GM12878 (cell line): Measurements from ENCODE around the gene MDN1. TPM values are rescaled to one million over a fixed set of nuclear protein-coding genes. Genes with fewer than 3 reads are reported as not detected.

Experiments used
- ATAC-seq: fragments of 200-7000 bp; cut with Tn5 transposase; 3 replicates; pipeline ENCODE4 v1.9.1; 2020; ENCODE audit warnings: mild to moderate bottlenecking, moderate library complexity
- BruUV-seq: library from RNA; stranded (reverse); fragments of 400-500 nt; replicated peaks from 2 replicates; lab custom pipeline; 2021; lab: Mats Ljungman, UMichigan
- CTCF ChIA-PET: fragments of 300-600 bp; sonication (Branson Sonifier 250); formaldehyde crosslinking; extraction: SDS; loops from one replicate; lab custom pipeline; 2021; ENCODE audit warnings: inconsistent platforms; lab: Yijun Ruan, JAX
- POLR2A ChIA-PET: fragments of 350-600 bp; formaldehyde crosslinking; extraction: SDS; loops from one replicate; lab custom pipeline; 2021; ENCODE audit warnings: inconsistent platforms; lab: Charles Lee
- RAD21 ChIA-PET: fragments of 300-600 bp; sonication (Branson Sonifier 250); formaldehyde crosslinking; loops from one replicate; lab custom pipeline; 2023; ENCODE audit warnings: antibody characterized with exemption; ENCODE audit not compliant: unreplicated experiment; lab: Charles Lee
- SMC1A ChIA-PET: fragments of 300-600 bp; sonication (Branson Sonifier 250); formaldehyde crosslinking; loops from one replicate; lab custom pipeline; 2023; ENCODE audit not compliant: unreplicated experiment, uncharacterized antibody; lab: Charles Lee
- DNase-seq: peaks from one replicate; pipeline ENCODE4 v3.0.0-alpha.2; 2011; ENCODE audit warnings: low read depth, low spot score
- FAIRE-seq: peaks from 3 replicates; lab custom pipeline; 2011; peaks lifted over from hg19 to GRCh38; lab: Jason Lieb, UNC
- H2AFZ ChIP-seq: 2 replicates; pipeline ENCODE4 v1.6.0; 2011; ENCODE audit warnings: low read depth, low read length, control low read depth; ENCODE audit not compliant: control insufficient read depth
- H3K27ac ChIP-seq: 2 replicates; pipeline ENCODE4 v1.5.1; 2011; ENCODE audit warnings: control low read depth; ENCODE audit not compliant: control insufficient read depth, insufficient read depth
- H3K27me3 ChIP-seq, 2 experiments: replicated peaks in 1 of 2; 2 replicates each; pipeline versions ENCODE4 v1.6.0 to v1.6.1; 2011; ENCODE audit warnings: low read length in 1 of 2; ENCODE audit not compliant: control insufficient read depth in 2 of 2, insufficient read depth in 2 of 2
- H3K36me3 ChIP-seq, 2 experiments: 2 replicates each; pipeline ENCODE4 v1.5.1; 2011; ENCODE audit warnings: low read length in 1 of 2; ENCODE audit not compliant: control insufficient read depth in 2 of 2, insufficient read depth in 2 of 2
- H3K4me1 ChIP-seq: 2 replicates; pipeline ENCODE4 v1.6.1; 2011; ENCODE audit warnings: mild to moderate bottlenecking, low read length, moderate library complexity, mixed read lengths; ENCODE audit not compliant: control insufficient read depth, insufficient read depth
- H3K4me2 ChIP-seq: 2 replicates; pipeline ENCODE4 v1.6.0; 2011; ENCODE audit warnings: control low read depth; ENCODE audit not compliant: control insufficient read depth, insufficient read depth
- H3K4me3 ChIP-seq: fragments of 200-600 bp; sonication (generic); 2 replicates; pipeline ENCODE4 v1.5.1; 2016
- H3K79me2 ChIP-seq: 2 replicates; pipeline ENCODE4 v1.6.0; 2011; ENCODE audit warnings: low read length; ENCODE audit not compliant: control insufficient read depth, insufficient read depth
- H3K9ac ChIP-seq: 2 replicates; pipeline ENCODE4 v1.8.0; 2011; ENCODE audit warnings: low read length, control low read depth, mixed read lengths; ENCODE audit not compliant: control insufficient read depth, insufficient read depth
- H3K9me3 ChIP-seq: replicated peaks from 3 replicates; pipeline ENCODE4 v1.5.1; 2011; ENCODE audit warnings: mild to moderate bottlenecking, low read length; ENCODE audit not compliant: control insufficient read depth, insufficient read depth
- H4K20me1 ChIP-seq: 2 replicates; pipeline ENCODE4 v1.6.0; 2011; ENCODE audit not compliant: control insufficient read depth, insufficient read depth
- CREB1 ChIP-seq: IDR thresholded peaks from 2 replicates; pipeline ENCODE4 v1.6.1; 2012; ENCODE audit warnings: low read depth, mild to moderate bottlenecking, inconsistent platforms
- KAT2A ChIP-seq: conservative IDR thresholded peaks from 2 replicates; pipeline ENCODE4 v1.6.1; 2011; ENCODE audit warnings: low read depth, low read length; ENCODE audit not compliant: control insufficient read depth
- KLF5 ChIP-seq: fragments of 450-650 bp; IDR thresholded peaks from 2 replicates; pipeline ENCODE4 v1.6.1; 2014; ENCODE audit warnings: mild to moderate bottlenecking; ENCODE audit not compliant: partially characterized antibody
- NR2F1 ChIP-seq: fragments of 450-650 bp; conservative IDR thresholded peaks from 2 replicates; pipeline ENCODE4 v1.6.1; 2017; ENCODE audit warnings: mild to moderate bottlenecking
- SMAD1 ChIP-seq: fragments of 450-650 bp; IDR thresholded peaks from 2 replicates; pipeline ENCODE4 v1.6.1; 2018; ENCODE audit warnings: mild to moderate bottlenecking, low read depth; ENCODE audit not compliant: partially characterized antibody
- SUPT20H ChIP-seq: IDR thresholded peaks from 2 replicates; pipeline ENCODE4 v1.6.1; 2011; ENCODE audit warnings: low read depth, mild to moderate bottlenecking, low read length, moderate library complexity, borderline replicate concordance; ENCODE audit not compliant: control insufficient read depth
- SUZ12 ChIP-seq: fragments of 200-600 bp; sonication (generic); IDR thresholded peaks from one replicate; pipeline ENCODE4 v1.6.1; 2018; ENCODE audit warnings: antibody characterized with exemption, mild to moderate bottlenecking; ENCODE audit not compliant: unreplicated experiment
- TBL1XR1 ChIP-seq: IDR thresholded peaks from 2 replicates; pipeline ENCODE4 v1.6.1; 2012; ENCODE audit warnings: low read depth, low read length, improper control_type of control experiment
- ZBED1 ChIP-seq: IDR thresholded peaks from 2 replicates; pipeline ENCODE4 v1.6.1; 2016; ENCODE audit warnings: borderline replicate concordance
- WGBS: methylation state at CpG from one replicate; pipeline ENCODE4 v1.1.6; 2016; ENCODE audit warnings: low lambda C conversion rate; ENCODE audit not compliant: insufficient replicate concordance, insufficient coverage; ENCODE audit errors: missing lambda C conversion rate; 5-methylcytosine and 5-hydroxymethylcytosine counted together
- in situ Hi-C: fragments of 300-500 bp; cut with MboI; formaldehyde crosslinking; loops from 9 replicates; pipeline ENCODE4 v1.14.3; 2018; ENCODE audit warnings: mixed read lengths
- intact Hi-C: fragments of 100-400 bp; cut with micrococcal nuclease; formaldehyde crosslinking; loops from one replicate; pipeline ENCODE4 v1.14.2; 2022; ENCODE audit not compliant: unreplicated experiment
- polyA plus RNA-seq, 11 experiments: library from polyadenylated mRNA; depleted of rRNA in 4 of 11; unstranded in 6 of 11; stranded (reverse) in 5 of 11; fragments of >200 nt; fragmentation: Nextera tagmentation in 4 of 11; fragmentation: Illumina TruSeq in 1 of 11; extraction: Ambion mirVana in 4 of 11; extraction: Trizol in 1 of 11; gene quantifications; 1 replicate in 1 of 11; 2 replicates in 10 of 11; pipeline versions ENCODE4 v1.2.1 to v1.2.3, GENCODE V29; 2011 to 2016; ENCODE audit warnings: inconsistent platforms in 2 of 11, missing spikeins in 2 of 11, low read depth in 1 of 11
- total RNA-seq, 4 experiments: library from RNA; depleted of rRNA in 3 of 4; stranded (reverse); fragments of >200 nt in 3 of 4; fragmentation: Illumina TruSeq in 1 of 4; extraction: Trizol in 1 of 4; gene quantifications; 2 replicates each; pipeline versions ENCODE4 v1.2.1 to v1.2.3, GENCODE V29; 2013 to 2021
- TF ChIP-seq, protein P1 (sequence below): IDR thresholded peaks from 2 replicates; pipeline ENCODE4 v1.6.1; 2012; ENCODE audit warnings: mild to moderate bottlenecking, low read depth, low read length
- TF ChIP-seq, protein P2 (sequence below): fragments of 450-650 bp; IDR thresholded peaks from 2 replicates; pipeline ENCODE4 v1.6.1; 2017; ENCODE audit warnings: borderline replicate concordance

MDN1 gene
- total and polyA plus RNA-seq, 10 of the 15 experiments (the other 5 are each of a cell fraction or from before 2014, with no cell fraction given), result 14.3 to 50.1 (median 22.1) TPM

DNA sequence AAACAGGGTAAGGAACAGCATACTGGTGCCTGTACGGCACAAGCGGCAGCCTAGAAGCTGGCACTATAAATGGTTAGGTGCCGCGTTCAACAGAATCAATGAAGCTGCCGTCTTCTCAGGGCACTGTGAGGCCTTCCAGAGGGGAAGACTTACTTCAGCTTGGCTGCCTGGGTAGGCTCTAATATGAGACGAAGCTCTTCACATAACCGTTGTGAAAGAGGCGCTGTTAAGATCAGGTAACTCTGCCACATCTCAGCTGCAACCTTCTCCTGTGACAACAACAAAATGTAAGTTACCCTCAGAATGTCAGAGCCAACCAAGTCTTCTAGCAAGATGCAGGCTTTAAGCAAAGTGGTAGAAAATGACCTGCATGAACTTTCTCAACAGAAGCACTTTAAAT is 169.0 kb downstream of the MDN1 start (continued):
- TF ChIP-seq, protein P1, sequence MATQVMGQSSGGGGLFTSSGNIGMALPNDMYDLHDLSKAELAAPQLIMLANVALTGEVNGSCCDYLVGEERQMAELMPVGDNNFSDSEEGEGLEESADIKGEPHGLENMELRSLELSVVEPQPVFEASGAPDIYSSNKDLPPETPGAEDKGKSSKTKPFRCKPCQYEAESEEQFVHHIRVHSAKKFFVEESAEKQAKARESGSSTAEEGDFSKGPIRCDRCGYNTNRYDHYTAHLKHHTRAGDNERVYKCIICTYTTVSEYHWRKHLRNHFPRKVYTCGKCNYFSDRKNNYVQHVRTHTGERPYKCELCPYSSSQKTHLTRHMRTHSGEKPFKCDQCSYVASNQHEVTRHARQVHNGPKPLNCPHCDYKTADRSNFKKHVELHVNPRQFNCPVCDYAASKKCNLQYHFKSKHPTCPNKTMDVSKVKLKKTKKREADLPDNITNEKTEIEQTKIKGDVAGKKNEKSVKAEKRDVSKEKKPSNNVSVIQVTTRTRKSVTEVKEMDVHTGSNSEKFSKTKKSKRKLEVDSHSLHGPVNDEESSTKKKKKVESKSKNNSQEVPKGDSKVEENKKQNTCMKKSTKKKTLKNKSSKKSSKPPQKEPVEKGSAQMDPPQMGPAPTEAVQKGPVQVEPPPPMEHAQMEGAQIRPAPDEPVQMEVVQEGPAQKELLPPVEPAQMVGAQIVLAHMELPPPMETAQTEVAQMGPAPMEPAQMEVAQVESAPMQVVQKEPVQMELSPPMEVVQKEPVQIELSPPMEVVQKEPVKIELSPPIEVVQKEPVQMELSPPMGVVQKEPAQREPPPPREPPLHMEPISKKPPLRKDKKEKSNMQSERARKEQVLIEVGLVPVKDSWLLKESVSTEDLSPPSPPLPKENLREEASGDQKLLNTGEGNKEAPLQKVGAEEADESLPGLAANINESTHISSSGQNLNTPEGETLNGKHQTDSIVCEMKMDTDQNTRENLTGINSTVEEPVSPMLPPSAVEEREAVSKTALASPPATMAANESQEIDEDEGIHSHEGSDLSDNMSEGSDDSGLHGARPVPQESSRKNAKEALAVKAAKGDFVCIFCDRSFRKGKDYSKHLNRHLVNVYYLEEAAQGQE, result no peak
- TF ChIP-seq ZBED1, result no peak
- TF ChIP-seq SMAD1, result no peak
- no peak for TF ChIP-seq CREB1
- TF ChIP-seq SUPT20H, result no peak
- no peak for TF ChIP-seq KLF5
- no peak for TF ChIP-seq TBL1XR1
- no peak for TF ChIP-seq KAT2A

DNA sequence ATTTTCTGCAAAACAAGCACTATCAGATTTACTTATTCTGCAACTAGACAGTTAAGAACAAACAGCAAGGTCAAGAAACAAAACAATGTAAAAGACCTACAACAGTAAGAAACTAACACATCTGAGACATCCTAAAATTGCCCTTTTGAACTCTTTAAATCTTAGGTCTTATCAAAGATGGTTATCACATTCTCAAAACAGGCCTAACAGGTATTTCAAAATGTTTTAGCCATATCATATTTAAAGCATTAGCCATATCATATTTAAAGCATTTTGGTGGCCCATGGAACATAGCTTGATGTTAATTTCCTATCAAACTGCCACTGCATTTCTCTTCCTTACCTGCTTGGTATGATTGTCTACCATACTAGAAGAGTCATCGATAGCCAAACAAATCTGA is 169.9 kb downstream of the MDN1 start:
- DNase-seq, result no peak
- Histone ChIP-seq H3K27ac (no peak overlapping the region), H4K20me1 (no peaks in the 10 kb centered on the region), H3K79me2 (no peaks in the 10 kb centered on the region), H3K4me2 (no peak overlapping the region), H3K9me3 (no peaks in the 10 kb centered on the region), H3K27me3 (no peaks in the 10 kb centered on the region), H3K9ac (no peak overlapping the region), H3K36me3 (peaks cover 11 to 33% of the 10 kb centered on the region in 2 experiments), H3K4me3 (no peak overlapping the region), H3K4me1 (no peaks in the 10 kb centered on the region), H2AFZ (no peak overlapping the region)
- ChIA-PET CTCF (no interaction called here), SMC1A (no interaction called here), RAD21 (no interaction called here), POLR2A (interaction anchor here (0.5 to 1.0 kb wide), 2 partner anchors 12 to 163 kb away, joined by 3 to 4 read pairs; partner anchors contain the start of gene LYRM2)
- TF ChIP-seq NR2F1, result no peak
- TF ChIP-seq SUZ12, result no peak
- TF ChIP-seq, protein P2, sequence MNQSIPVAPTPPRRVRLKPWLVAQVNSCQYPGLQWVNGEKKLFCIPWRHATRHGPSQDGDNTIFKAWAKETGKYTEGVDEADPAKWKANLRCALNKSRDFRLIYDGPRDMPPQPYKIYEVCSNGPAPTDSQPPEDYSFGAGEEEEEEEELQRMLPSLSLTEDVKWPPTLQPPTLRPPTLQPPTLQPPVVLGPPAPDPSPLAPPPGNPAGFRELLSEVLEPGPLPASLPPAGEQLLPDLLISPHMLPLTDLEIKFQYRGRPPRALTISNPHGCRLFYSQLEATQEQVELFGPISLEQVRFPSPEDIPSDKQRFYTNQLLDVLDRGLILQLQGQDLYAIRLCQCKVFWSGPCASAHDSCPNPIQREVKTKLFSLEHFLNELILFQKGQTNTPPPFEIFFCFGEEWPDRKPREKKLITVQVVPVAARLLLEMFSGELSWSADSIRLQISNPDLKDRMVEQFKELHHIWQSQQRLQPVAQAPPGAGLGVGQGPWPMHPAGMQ, result no peak
- no peak for FAIRE-seq
- no peak for ATAC-seq
- WGBS, result 100% methylated on average over 1 of the region's 1 CpG
- BruUV-seq, result no TSS peak
- intact Hi-C loops (no loop called here), in situ Hi-C loops (no loop called here)
